Renal cortex interstitium (tissue), 11 donors: ENCODE results near the gene TNFRSF14. TPM values are rescaled to one million over a fixed set of nuclear protein-coding genes. Genes with fewer than 3 reads are reported as not detected.

ENCODE experiments used
- DNase-seq, 11 donors: peaks; one replicate each; pipeline ENCODE4 v3.0.0-alpha.2; 2013; ENCODE audit warnings: low read depth in 9 of 11, low spot score in 4 of 11; ENCODE audit errors: extremely low read depth in 1 of 11
- polyA plus RNA-seq, 3 donors: library from polyadenylated mRNA; unstranded; fragments of 120-200 nt; gene quantifications; one replicate each; pipeline ENCODE4 v1.2.1, GENCODE V29; 2013; ENCODE audit not compliant: insufficient read length in 3 of 3

The TNFRSF14 gene
- polyA plus RNA-seq, 3 donors: 16.5 to 37.2 (median 20.9) TPM

DNA sequence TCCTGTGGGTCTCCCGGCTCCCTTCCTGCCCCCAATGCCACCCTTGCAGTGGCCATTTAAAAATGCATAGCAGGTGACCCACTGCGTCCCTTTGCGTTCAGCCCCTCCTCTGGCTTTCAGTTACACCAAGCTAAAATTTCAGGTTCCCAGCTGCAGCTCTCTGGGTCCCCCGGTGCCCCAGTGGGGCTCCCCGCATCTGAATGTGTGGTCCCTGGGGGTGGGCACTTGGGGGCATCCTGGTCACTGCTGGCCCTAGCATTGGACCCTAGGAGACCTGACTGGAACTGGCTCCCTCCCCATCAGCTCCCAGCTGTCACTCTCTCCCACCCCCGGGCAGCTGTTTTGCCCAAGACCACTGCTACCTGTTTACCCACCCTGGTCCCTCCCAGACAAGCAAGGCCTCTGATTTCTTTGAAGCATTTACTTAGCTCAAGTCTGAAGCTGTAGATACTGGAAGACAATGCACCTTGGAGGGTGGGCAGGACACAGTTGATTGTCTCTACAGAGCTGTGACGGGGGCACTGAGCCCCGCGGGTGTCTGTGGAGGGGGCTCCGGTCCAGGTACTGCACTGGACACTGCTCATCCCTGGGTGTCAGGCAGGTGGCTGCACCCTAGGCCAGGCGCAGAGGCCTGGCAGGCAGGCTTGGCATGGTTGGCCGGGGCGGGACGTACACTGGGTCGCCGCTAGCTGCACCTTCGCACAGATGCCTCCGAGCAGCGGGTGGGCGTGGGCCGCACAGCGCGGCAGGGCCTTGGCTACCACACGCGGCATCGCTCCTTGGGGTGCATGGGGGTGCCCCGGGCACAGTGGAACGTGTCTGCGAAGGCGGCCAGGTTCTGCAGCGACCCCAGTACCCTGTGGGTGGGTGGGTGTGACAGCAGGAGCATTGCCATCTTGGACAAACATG, 34.3 kb downstream of the TNFRSF14 start:
- DNase-seq: no peak

DNA sequence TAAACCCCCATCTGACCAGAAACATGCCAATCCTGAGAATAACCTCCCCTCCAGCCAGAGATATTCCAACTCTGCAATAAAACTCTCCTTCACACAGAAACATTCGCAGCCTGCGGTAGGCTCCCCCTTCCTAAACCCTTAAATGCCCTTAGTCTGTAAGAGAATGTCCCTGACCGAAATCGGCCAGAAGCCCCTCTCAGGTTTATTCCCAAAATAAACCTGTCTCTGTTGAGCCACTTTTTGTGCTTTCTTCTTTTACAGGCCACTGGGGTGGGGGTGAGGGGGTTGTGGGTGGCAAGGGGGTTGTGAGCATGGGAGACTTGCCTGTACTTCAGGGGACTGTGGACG, 35.0 kb downstream of the TNFRSF14 start:
- DNase-seq: no peak

DNA sequence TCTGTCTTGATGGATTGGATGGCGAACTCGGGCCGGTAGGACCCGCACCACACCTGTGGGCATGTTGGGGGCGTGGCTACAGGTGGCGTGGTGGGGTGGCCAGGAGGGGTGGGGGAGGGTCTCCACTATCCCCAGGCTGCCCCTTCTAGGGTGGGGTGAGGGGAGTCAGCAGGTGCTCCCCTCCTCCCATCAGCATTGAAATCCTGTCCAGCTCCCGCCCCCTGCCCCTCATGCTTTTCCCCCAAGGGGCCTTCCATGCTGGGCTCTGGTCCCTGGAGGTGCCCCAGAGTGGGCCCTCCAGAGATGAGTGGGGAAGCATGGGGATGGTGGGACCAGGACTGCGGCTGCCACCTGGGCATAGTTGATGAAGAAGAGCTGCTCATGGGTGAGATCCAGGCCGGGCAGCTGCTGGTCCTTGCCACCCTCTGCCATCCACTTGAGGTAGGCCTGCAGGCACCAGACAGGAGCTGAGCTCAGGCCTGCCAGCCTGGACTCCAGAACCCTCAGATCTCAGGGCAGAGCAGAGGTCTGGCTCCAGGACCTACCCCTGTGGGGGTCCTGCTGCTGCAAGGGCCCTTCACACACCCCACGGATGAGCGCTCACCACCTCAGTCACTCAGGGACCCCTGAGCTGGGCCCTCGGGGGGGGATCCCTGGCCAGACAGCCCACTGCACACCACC, 35.5 kb downstream of the TNFRSF14 start:
- no peak for DNase-seq

DNA sequence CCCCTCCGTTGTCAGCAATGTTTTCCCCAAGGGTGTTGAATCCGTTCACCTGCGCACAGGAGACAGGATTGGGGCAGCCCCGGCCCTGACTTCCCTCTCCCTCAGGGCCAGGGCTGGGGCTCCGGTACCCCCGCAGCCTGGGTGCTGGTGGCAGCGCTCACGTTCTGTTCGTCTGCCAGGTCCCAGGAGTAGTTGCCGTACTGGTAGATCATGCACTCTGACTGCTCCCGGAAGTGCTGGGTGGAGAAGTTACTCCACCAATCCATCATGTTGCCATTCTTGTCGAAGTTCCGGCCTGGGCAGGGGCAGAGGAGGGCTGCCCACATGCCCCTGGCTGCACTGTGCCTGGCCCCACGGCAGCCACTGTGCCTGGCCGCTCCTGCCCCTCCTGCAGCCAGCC, 36.5 kb downstream of the TNFRSF14 start:
- no peak for DNase-seq

DNA sequence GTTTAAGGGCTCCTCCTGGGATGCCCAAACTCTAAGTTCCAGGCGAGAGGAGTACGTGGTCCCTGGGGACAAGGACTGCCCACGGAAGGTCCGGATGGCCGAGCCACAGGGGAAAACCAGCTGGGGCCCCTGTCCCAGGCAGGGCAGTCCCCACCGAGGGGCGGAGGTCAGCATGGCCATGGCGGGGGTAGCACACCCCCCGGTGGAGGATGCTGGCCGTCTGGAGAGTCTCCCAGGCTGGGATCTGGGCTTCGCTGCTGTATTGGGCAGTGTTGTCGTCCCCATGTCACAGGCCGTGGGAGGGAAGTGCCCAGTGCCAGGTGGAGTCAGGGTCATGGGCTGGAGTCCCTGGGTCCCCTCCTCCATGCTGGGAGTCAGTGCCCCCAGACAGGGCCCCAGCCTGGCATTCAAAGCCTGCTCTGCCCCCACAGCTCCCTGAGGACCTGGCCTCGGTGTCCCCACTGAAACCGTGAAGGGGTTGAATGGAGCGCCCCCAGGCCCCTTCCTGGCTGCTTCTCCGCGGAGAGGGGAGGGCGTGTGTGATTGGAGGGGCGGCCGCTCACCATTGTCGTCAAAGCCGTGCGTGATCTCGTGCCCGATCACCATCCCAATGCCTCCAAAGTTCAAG, 37.2 kb downstream of the TNFRSF14 start:
- DNase-seq: no peak

DNA sequence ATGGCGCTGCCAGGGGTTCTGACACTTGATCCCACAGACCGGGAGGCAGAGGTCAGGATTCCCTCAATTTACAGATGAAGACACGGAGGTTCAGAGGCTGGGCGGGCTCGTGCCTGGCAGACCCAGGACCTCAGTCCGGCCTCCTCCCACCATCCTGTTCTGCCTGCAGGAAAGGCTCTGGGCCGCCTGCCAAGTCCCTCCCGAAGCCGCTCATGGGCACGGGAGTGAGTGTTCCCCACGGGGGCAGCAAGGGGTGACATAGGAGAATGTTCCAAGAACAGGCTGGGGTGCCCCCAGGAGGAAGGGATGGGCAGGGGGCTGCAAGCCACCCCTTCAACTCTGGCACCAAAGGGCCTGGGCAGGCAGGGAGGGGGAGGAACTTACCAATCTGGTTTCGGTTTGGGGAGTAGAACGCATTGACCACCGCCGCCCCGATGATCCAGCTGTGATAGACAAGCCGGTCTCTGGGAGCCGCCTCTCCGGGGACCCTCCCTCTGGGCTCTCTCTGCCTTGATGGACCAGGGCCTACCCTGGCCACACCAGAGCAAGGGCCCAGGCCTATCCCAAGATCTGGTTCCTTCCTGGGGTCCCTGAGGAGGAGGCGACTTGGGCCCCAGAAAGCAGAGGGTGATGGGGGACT, 38.0 kb downstream of the TNFRSF14 start:
- DNase-seq: peak in 1 of 11 donors; percentile 36

DNA sequence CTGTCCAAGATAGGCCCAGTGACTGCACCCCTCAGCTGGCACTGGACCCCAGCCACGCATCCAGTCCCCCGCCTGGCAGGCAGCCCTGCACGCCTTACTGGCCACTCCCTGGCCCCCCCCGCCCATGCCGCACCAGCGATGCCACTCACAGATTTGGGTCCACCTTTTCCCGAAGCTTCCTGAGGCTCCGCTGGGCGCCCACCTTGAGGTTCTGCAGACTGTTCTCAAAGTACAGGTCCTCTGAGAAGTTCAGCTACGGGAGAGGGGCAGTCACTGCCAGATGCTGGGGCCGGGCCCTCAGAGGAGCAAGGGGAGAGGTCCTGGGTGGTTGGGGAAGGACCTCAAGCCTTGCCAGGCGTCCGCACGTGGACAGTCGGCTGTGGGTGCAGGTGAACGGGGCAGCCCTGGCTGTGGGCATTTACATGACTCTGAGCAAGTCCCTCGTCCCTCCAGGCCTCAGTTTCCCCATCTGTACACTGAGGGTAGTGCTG, 38.5 kb downstream of the TNFRSF14 start:
- DNase-seq: no peak

DNA sequence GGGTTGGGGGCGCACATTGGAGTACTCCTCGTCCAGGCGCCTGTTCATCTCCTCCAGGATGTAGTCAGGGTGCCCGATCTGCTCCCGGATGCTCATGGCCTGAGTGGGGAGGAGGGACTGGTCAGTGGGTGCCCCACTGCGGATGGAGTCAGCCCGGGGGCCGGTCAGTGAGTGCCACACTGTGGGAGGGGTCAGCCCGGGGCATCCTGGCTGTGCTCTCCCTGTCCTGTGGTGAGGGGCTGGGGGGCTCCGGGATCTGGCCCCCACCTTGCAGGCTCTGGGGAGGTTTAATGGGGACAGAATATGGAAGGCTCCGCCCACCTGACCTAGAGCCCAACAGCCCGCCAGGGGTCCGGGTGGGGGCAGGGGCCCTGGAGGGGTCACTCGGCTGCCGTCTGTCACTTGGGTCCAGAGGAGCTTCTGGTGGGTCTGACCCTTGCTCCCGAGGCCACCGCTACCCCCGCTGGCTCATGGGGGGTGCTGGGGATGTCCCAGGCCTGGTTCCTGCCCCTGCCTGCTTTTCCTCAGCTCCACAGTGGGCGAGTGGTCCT, 39.2 kb downstream of the TNFRSF14 start:
- DNase-seq: no peak

DNA sequence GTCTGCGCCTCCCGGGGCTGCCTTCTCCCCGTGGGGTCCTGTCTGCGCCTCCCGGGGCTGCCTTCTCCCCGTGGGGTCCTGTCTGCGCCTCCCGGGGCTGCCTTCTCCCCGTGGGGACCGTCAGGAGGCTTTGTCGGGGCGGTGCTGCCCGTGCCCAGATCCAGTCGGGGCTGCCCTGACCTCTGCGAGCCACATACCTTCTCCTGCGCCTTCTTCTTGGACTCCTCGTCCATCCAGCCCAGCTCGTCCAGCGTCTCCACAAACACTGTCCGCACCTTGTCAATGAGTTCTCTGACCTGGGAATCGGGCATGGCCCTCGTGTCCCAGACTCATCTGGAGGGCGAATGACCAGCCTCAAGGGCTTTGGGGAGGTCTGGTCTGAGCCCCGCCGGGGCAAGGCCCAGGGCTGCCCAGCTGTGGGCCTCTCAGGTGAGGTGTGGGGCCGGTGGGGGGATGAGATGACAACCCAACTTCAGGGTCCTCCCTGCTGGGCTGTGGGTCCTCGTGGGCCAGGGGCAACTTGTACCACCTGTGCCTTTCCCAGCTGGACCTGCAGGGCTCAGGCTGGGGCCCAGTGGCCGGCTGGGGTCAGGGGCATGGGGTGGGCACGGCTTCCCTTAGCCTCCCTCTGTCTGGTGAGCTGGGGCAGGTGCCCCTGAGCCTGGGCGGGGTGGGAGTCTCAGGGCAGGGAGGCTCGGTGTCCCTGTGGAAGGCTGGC, 39.8 kb downstream of the TNFRSF14 start:
- DNase-seq: no peak

DNA sequence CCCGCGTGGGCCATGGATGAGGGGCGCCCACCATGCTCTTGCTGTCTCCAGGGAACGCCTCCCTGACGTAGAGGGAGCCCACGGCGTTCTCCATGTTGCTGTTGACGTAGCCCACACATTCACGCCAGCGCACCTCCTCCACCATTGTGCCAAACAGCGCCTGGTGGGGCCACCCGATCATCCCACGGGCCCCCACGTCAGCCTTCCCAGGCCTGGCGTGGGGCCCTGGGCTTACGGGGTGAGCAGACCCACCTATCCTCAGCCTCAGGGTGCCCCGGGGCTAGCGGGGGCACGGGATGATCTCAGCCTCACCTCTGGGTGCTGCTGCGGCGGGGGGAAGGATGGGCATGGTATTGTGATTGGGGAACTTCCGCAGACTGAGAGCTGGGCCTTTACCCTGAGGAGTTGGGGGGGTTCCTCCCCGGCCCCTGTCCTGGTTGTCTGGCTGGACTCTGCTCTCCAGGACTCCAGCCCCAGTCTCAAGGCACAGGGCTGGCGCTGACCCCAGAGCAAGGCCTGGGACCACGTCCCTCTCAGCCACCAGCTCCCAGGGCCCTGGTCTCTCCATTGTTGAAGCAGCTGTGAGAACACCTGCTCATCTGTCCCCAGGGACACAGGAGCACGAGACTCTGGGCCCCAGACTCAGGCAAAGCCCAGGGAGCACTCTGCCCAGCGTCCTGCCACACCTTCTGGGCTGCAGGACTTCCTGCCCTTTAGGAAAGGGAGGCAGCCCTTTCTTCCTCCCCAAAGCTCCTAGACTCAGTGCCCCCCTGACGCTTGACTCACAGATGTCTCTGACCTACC, 40.6 kb downstream of the TNFRSF14 start:
- no peak for DNase-seq

DNA sequence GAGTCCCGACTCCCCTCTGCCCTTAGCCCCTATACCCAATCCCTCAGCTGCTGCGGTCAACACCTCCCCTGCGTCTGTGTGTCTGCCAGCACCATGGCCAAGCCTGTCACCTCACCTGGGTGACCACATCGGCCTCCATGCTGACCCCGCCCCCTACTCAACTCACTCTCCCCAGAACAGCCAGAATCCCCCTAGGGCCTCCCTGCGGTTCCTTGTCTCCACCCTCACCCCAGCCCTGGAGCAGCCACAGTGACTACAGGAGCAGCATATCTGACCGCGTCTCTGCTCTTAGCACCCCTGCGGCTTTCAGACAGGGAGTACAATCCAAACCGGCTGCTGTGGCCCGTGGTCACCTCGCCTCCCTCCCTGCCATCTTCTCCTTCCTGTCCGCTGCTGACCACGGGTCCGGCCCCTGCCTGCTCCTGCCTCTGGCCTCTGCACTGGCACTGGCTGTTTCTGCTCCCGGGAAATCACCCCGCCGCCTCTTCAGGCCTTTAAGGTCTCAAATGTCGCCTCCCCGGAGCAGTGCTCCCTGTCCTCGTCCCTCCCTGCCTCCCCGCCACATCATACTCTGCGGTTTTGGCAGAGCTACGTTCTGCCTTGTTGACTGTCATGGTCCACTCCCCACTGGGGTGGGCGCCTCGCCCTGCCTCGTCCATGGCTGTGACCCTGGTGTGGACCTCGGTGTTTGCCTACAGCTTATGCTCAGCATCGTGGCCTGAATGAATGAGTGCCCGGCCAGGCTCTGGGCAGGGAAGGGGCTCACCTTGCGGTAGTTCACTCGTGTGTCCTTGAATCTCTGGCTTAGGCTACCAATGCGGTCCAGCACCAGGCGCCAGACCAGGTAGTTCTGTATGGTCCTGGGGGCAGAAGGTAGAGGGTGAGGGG, 41.5 kb downstream of the TNFRSF14 start:
- DNase-seq: no peak

DNA sequence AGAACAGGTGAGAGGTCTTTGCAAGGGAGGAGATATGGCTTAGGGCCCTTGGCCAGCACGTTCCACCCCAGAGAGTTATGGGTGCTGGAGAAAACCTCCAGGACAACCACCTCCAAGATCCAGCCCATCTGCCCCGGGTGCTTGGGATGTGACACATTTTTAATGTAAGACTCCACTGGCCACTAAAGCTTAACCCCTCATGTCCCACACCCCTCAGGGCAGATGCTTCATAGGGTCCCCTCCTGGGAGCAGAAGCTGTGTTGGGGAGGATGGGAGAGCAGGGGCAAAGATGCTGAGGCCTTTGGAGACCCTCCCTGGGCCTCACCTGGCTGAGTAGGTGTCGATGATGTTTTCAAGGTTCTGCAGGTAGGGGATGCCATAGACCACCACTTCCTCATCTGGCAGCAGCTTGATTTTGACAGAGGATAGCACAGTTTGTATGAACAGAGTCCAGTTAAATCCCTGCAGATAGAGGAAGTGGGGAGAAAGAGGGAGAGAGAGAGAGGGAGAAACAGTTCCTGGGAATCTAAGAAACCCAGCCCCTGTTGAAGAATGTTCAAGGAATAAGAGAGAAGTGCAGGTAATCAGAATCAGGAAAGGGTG, 42.3 kb downstream of the TNFRSF14 start:
- no peak for DNase-seq

DNA sequence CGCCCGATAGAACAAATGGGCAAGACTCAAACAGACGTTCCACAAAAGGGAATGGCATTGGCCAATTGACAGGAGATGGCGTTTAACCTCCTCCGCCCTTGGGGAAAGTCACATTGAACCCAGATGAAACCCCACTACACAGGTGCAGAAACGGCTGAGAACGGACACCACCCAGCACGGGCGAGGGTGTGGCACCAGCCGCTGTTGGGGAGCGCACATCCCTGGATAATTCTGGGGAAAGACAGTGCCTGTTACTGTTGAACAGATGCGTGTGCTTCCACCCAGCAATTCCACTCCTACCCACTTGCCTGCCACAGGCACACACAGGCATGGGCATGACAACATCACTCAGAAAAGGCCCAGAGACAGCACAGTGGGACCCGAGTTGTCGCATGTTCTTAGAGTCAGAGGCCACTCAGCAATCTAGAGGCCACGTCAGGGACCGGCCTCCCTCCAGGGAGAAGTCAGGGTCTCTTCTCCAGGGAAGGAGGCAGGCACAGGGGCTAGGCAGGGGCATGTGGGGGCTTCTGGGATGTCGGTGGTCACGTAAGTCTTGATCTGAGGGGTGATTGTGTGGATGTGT, 45.6 kb downstream of the TNFRSF14 start:
- DNase-seq: no peak

DNA sequence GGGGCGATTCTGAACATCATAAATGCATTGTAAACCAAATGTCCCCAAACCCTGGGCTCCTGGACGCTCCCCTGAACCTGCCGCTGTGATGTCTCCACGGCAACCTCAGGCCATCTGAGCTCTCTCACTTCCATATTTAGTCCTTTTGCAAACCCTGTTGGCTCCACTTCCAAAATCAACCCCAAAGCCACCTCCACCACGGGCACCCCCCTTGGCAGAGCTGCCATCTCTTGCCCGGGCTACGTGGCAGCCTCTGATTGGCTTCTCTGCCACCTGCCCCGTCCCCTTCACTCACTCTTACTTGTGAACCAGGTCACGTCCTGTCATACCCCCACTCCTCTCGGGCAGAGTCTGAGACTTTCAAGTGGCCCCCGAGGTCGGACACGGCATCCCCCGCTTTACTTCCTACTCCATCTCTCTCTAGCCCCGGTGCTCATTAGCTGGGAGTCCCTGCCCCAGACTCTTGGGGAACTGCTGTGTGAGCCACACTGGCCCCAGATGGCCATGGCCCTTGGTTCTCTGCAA, 46.2 kb downstream of the TNFRSF14 start:
- DNase-seq: no peak

DNA sequence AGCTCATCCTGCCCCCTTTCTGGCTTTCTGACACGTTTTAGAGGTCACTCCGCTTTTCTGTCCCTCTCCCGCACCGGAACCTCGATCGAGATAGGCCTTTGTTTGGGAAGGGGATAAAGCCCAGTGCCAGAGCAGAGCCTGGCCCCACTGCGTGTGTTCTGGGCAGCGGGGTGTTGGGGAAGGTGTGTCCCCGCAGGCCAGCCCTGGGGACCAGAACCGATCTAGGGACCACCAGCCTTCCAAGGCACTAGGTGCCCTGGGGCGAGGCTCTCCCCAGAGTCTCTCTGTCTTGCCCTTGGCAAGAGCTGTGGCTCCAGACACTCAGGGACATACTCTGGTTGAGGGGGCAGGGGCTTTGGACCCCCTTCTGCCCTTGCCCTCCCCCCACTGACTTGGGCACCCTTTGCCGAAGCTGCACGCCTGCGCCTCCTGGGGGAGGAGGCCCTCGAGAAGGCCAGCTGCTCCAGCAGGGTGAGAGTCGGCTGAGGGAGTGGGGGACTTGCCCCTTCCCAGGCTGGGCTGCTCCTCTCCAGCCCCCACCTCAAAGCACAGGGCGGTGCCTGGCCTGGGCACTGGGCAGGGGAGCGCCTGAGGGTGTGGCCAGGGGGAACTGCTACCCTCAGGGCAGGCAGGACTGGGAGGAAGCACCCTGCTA, 46.8 kb downstream of the TNFRSF14 start:
- DNase-seq: no peak
